ENCODE results near the gene KCNH3.

- peak; percentile 22; the same call in 1 of the 2 replicates for TF ChIP-seq FOS (IDR thresholded peaks at IDR 0.05; ENCODE audit: low read depth, low read length)
- TF ChIP-seq, protein P1, sequence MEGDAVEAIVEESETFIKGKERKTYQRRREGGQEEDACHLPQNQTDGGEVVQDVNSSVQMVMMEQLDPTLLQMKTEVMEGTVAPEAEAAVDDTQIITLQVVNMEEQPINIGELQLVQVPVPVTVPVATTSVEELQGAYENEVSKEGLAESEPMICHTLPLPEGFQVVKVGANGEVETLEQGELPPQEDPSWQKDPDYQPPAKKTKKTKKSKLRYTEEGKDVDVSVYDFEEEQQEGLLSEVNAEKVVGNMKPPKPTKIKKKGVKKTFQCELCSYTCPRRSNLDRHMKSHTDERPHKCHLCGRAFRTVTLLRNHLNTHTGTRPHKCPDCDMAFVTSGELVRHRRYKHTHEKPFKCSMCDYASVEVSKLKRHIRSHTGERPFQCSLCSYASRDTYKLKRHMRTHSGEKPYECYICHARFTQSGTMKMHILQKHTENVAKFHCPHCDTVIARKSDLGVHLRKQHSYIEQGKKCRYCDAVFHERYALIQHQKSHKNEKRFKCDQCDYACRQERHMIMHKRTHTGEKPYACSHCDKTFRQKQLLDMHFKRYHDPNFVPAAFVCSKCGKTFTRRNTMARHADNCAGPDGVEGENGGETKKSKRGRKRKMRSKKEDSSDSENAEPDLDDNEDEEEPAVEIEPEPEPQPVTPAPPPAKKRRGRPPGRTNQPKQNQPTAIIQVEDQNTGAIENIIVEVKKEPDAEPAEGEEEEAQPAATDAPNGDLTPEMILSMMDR (conservative IDR thresholded peaks at IDR 0.05; ENCODE audit: low read depth, low read length): no peak
- TF ChIP-seq CEBPB (IDR thresholded peaks at IDR 0.05; ENCODE audit: low read depth, low read length): no peak
Measured at GRCh38 chr12:49518914-49519573, 19.8 kb upstream of the KCNH3 start.
